GM23248 (cell line): Measurements from ENCODE around the gene FBH1. TPM values are rescaled to one million over a fixed set of nuclear protein-coding genes. Genes with fewer than 3 reads are reported as not detected.
"Not testable (repeated sequence)": the region's sequence is repeated elsewhere in the genome, so short reads cannot be mapped to it uniquely, and the experiment has no call there.

Source experiments
- DNase-seq: peaks from one replicate; pipeline ENCODE4 v3.0.0-alpha.2; 2015
- H2AFZ ChIP-seq: fragments of 200-600 bp; sonication (generic); 2 replicates; pipeline ENCODE4 v1.6.1; 2016; ENCODE audit warnings: antibody characterized with exemption
- H3F3A ChIP-seq: fragments of 200-600 bp; sonication (generic); 2 replicates; pipeline ENCODE4 v1.6.1; 2016; ENCODE audit warnings: mild to moderate bottlenecking, antibody characterized with exemption, mixed run types; ENCODE audit not compliant: insufficient read depth
- H3K27ac ChIP-seq: fragments of 200-600 bp; sonication (generic); 2 replicates; pipeline ENCODE4 v1.5.1; 2016; ENCODE audit warnings: mild to moderate bottlenecking
- H3K27me3 ChIP-seq: fragments of 200-600 bp; sonication (generic); replicated peaks from 2 replicates; pipeline ENCODE4 v1.6.1; 2016; ENCODE audit warnings: mild to moderate bottlenecking; ENCODE audit not compliant: insufficient read depth
- H3K36me3 ChIP-seq: fragments of 200-600 bp; sonication (generic); 2 replicates; pipeline ENCODE4 v1.6.1; 2016; ENCODE audit warnings: low read depth, mild to moderate bottlenecking
- H3K4me1 ChIP-seq: fragments of 200-600 bp; sonication (generic); 2 replicates; pipeline ENCODE4 v1.6.1; 2016; ENCODE audit warnings: mild to moderate bottlenecking; ENCODE audit not compliant: insufficient read depth
- H3K4me2 ChIP-seq: fragments of 200-600 bp; sonication (generic); one replicate; pipeline ENCODE4 v1.6.1; 2016; ENCODE audit warnings: mild to moderate bottlenecking; ENCODE audit not compliant: unreplicated experiment
- H3K4me3 ChIP-seq: fragments of 200-600 bp; sonication (generic); 2 replicates; pipeline ENCODE4 v1.5.1; 2016; ENCODE audit warnings: mild to moderate bottlenecking
- H3K79me2 ChIP-seq: fragments of 200-600 bp; sonication (generic); 2 replicates; pipeline ENCODE4 v1.6.1; 2016; ENCODE audit warnings: mild to moderate bottlenecking; ENCODE audit not compliant: insufficient read depth
- H3K9ac ChIP-seq: fragments of 200-600 bp; sonication (generic); 2 replicates; pipeline ENCODE4 v1.6.1; 2016; ENCODE audit warnings: mild to moderate bottlenecking
- H3K9me2 ChIP-seq: fragments of 200-600 bp; sonication (generic); 2 replicates; pipeline ENCODE4 v1.6.1; 2016; ENCODE audit warnings: mixed run types, mild to moderate bottlenecking, moderate library complexity; ENCODE audit not compliant: insufficient read depth
- H3K9me3 ChIP-seq: fragments of 200-600 bp; sonication (generic); one replicate; pipeline ENCODE4 v1.6.1; 2017; ENCODE audit warnings: low read depth
- H4K20me1 ChIP-seq: fragments of 200-600 bp; sonication (generic); 2 replicates; pipeline ENCODE4 v1.6.0; 2016; ENCODE audit not compliant: insufficient read depth
- EZH2 ChIP-seq: fragments of 200-600 bp; sonication (generic); IDR thresholded peaks from 2 replicates; pipeline ENCODE4 v1.6.1; 2018; ENCODE audit warnings: antibody characterized with exemption, mild to moderate bottlenecking; ENCODE audit not compliant: insufficient read depth, poor library complexity, severe bottlenecking
- EZH2phosphoT487 ChIP-seq: fragments of 200-600 bp; sonication (generic); IDR thresholded peaks from 2 replicates; pipeline ENCODE4 v1.6.1; 2018; ENCODE audit warnings: antibody characterized with exemption, moderate library complexity, mild to moderate bottlenecking, low read depth; ENCODE audit not compliant: insufficient read depth
- WGBS, 2 experiments: methylation state at CpG; one replicate each; pipeline ENCODE4 v1.1.6; 2015 to 2017; ENCODE audit warnings: low lambda C conversion rate in 2 of 2, low coverage in 1 of 2; ENCODE audit errors: missing lambda C conversion rate in 2 of 2; 5-methylcytosine and 5-hydroxymethylcytosine counted together
- in situ Hi-C: fragments of 300-500 bp; cut with MboI; formaldehyde crosslinking; loops from 2 replicates; pipeline ENCODE4 v1.15.0; 2020
- polyA plus RNA-seq: library from polyadenylated mRNA; unstranded; fragments of >200 nt; fragmentation: Nextera tagmentation; extraction: Ambion mirVana; gene quantifications from 2 replicates; pipeline ENCODE4 v1.2.1, GENCODE V29; 2016
- total RNA-seq: library from RNA; depleted of rRNA; stranded (reverse); fragments of >200 nt; shearing (Covaris generic); gene quantifications from 2 replicates; pipeline ENCODE4 v1.2.3, GENCODE V29; 2014

The FBH1 gene
- total and polyA plus RNA-seq, 2 experiments from 2014 or later, result 66.4 to 79.3 TPM

GRCh38 chr10:5905854-5906507, 15.9 kb downstream of the FBH1 start:
- TF ChIP-seq EZH2 (no peak), EZH2phosphoT487 (no peak)
- no peak overlapping the region for H3K9ac ChIP-seq
- no peaks in the 10 kb centered on the region for H3F3A ChIP-seq
- H4K20me1 ChIP-seq, result no peaks in the 10 kb centered on the region
- peaks cover 71% of the 10 kb centered on the region for H3K79me2 ChIP-seq
- in situ Hi-C loops, result no loop called here
- H3K27me3 ChIP-seq, result no peaks in the 10 kb centered on the region
- H3K9me2 ChIP-seq, result no peaks in the 10 kb centered on the region
- H2AFZ ChIP-seq, result no peak overlapping the region
- H3K9me3 ChIP-seq, result no peaks in the 10 kb centered on the region
- H3K4me2 ChIP-seq, result no peak overlapping the region
- H3K36me3 ChIP-seq, result peaks cover 18% of the 10 kb centered on the region
- H3K4me3 ChIP-seq, result no peak overlapping the region
- no peaks in the 10 kb centered on the region for H3K4me1 ChIP-seq
- 93 to 96% methylated on average over 13 of the region's 13 CpGs for WGBS, 2 experiments
- no peak overlapping the region for H3K27ac ChIP-seq
- no peak for DNase-seq

DNA sequence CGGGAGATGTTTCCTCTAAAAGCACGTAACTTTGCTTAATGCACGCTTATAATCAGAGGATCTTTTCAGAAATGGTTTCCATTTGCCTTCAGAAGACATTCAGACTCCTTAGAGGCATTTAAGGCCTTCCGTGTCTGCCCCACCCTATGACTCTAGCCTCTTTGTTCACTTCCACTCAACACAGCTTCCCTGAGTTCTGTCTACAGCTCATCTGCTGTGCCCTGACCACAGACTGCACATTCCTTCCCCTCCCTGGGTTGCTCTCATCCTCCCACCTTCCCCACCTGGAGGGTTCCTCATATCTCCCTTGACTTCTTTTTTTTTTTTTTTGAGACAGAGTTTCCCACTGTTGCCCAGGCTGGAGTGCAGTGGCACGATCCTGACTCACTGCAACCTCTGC, 16.6 kb downstream of the FBH1 start:
- no peak overlapping the region for H3K9ac ChIP-seq
- H3F3A ChIP-seq, result no peaks in the 10 kb centered on the region
- peaks cover 20% of the 10 kb centered on the region for H3K36me3 ChIP-seq
- WGBS, 2 experiments, result 80 to 90% methylated on average over 5 of the region's 5 CpGs
- no peaks in the 10 kb centered on the region for H3K9me2 ChIP-seq
- H2AFZ ChIP-seq, result no peak overlapping the region
- peak; percentile 14 for DNase-seq
- H3K4me3 ChIP-seq, result no peak overlapping the region
- TF ChIP-seq EZH2 (no peak), EZH2phosphoT487 (no peak)
- no peak overlapping the region for H3K4me2 ChIP-seq
- H3K79me2 ChIP-seq, result peaks cover 68% of the 10 kb centered on the region
- no peaks in the 10 kb centered on the region for H3K27me3 ChIP-seq
- H3K4me1 ChIP-seq, result no peaks in the 10 kb centered on the region
- H3K9me3 ChIP-seq, result no peaks in the 10 kb centered on the region
- in situ Hi-C loops, result no loop called here
- no peaks in the 10 kb centered on the region for H4K20me1 ChIP-seq
- no peak overlapping the region for H3K27ac ChIP-seq

DNA sequence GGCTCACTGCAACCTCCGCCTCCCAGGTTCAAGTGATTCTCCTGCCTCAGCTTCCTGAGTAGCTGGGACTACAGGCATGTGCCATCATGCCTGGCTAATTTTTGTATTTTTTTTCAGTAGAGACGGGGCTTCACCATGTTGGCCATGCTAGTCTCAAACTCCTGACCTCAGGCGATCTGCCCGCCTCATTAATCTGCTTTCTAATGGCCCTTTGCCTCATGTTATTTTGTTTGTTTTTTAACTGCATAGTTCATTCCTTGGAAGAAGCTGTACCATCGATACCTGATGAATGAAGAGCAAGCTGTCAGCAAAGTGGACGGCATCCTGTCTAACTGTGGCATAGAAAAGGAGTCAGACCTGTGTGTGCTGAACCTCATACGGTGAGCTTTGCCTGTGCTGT, 18.6 kb downstream of the FBH1 start:
- peaks cover 24% of the 10 kb centered on the region for H3K36me3 ChIP-seq
- H3K9me2 ChIP-seq, in situ Hi-C loops, H3K9me3 ChIP-seq, H2AFZ ChIP-seq, H3K4me1 ChIP-seq, DNase-seq, H3K4me2 ChIP-seq, H3K27me3 ChIP-seq, H4K20me1 ChIP-seq, H3F3A ChIP-seq, H3K27ac ChIP-seq, H3K4me3 ChIP-seq, H3K9ac ChIP-seq: not testable (repeated sequence)
- H3K79me2 ChIP-seq, result peaks cover 48% of the 10 kb centered on the region
- 94 to 99% methylated on average over 7 of the region's 7 CpGs for WGBS, 2 experiments

DNA sequence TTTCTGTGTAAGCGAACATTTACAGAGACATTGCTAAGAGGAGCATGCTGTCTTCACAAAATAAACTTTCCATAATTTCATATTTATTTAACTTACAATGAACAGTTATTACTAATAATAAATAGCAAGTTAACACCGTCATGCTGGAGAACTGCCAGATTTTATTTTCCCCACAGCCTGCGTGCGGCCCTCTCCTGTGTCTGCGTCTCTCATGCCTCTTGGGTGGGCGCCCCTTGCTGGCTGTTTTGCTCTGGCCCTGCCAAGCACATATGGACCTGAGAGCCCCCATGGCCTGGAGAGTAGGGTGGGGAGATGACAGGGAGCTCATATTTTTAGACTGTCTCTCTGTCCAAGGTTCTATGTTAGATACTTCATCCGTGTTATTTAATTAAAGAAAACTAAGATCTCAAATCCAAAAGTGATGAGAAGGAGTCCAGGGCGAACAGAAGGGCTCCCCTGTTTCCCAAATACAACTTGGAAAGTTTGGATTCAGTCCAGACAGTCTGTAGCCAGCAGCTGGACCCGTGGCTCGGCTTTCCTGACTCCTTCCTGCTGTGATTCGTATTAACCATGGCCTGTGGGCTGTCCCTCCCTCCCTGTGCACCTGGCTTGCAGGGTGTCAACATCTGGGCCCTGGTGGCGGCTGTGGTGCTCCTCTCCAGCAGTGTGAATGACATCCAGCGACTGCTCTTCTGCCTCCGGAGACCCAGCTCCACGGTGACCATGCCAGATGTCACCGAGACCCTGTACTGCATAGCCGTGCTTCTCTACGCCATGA, 20.5 kb downstream of the FBH1 start:
- Histone ChIP-seq H3K4me1 (no peaks in the 10 kb centered on the region), H3K27me3 (no peaks in the 10 kb centered on the region), H3K27ac (no peak overlapping the region), H3K4me3 (no peak overlapping the region), H3K79me2 (peaks cover 34% of the 10 kb centered on the region), H3K9ac (no peak overlapping the region), H4K20me1 (no peaks in the 10 kb centered on the region), H3K9me2 (no peaks in the 10 kb centered on the region), H3K4me2 (no peak overlapping the region), H3K36me3 (peaks cover 34% of the 10 kb centered on the region), H3K9me3 (no peaks in the 10 kb centered on the region), H2AFZ (no peak overlapping the region), H3F3A (no peaks in the 10 kb centered on the region)
- in situ Hi-C loops, result no loop called here
- no peak for DNase-seq
- TF ChIP-seq EZH2 (no peak), EZH2phosphoT487 (no peak)
- WGBS, 2 experiments, result 81 to 87% methylated on average over 18 of the region's 18 CpGs
